NCI-H1417 (cell line): Measurements from ENCODE around the gene PDXP.
"Not testable (repeated sequence)": the region's sequence is repeated elsewhere in the genome, so short reads cannot be mapped to it uniquely, and the experiment has no call there.

Source experiments
- DNase-seq, 3 experiments: peaks; one replicate each; lab custom pipeline; 2025; lab: John Stamatoyannopoulos, UW

The PDXP gene

GRCh38 chr22:37658133-37659065 is at the start of gene PDXP:
TSS of gene PDXP (plus strand) at chr22:37658723. CDS start at chr22:37658783, 60 bp downstream.
- DNase-seq = peak; percentile 93 to 99 (median 99)

- no peak for DNase-seq
These were observed 49.0 kb upstream of the PDXP start for GRCh38 chr22:37609240-37610152.

GRCh38 chr22:37610153-37610475 is 48.4 kb upstream of the PDXP start:
- DNase-seq = not testable (repeated sequence)

GRCh38 chr22:37610480-37611129 is 47.9 kb upstream of the PDXP start:
- DNase-seq = no peak

- no peak for DNase-seq
These were observed 47.3 kb upstream of the PDXP start for GRCh38 chr22:37611207-37611606.

GRCh38 chr22:37616201-37617083 is 42.1 kb upstream of the PDXP start:
- no peak for DNase-seq

- DNase-seq = no peak
These were observed 41.1 kb upstream of the PDXP start for GRCh38 chr22:37617431-37617830.

- DNase-seq = no peak
These were observed 40.4 kb upstream of the PDXP start for GRCh38 chr22:37618072-37618656.

- no peak for DNase-seq
These were observed 39.8 kb upstream of the PDXP start for GRCh38 chr22:37618674-37619073.

- DNase-seq = no peak
These were observed 38.5 kb upstream of the PDXP start for GRCh38 chr22:37619991-37620390.

- DNase-seq = no peak
These were observed 37.1 kb upstream of the PDXP start for GRCh38 chr22:37621352-37621860.

GRCh38 chr22:37623075-37624016 is 35.2 kb upstream of the PDXP start:
- peak in 2 of 3 experiments; percentile 15 to 56 for DNase-seq

- no peak for DNase-seq
These were observed 34.5 kb upstream of the PDXP start for GRCh38 chr22:37624017-37624365.

- DNase-seq = no peak
These were observed 33.6 kb upstream of the PDXP start for GRCh38 chr22:37624876-37625275.

- DNase-seq = no peak
These were observed 32.8 kb upstream of the PDXP start for GRCh38 chr22:37625737-37626136.

GRCh38 chr22:37626144-37626543 is 32.4 kb upstream of the PDXP start:
- no peak for DNase-seq

- no peak for DNase-seq
These were observed 31.9 kb upstream of the PDXP start for GRCh38 chr22:37626556-37627075.

GRCh38 chr22:37627121-37627520 is 31.4 kb upstream of the PDXP start:
- no peak for DNase-seq

- no peak for DNase-seq
These were observed 31.0 kb upstream of the PDXP start for GRCh38 chr22:37627545-37627944.
